GM21529 (cell line): Measurements from ENCODE around the gene ENAH.

ENCODE experiments used
- ATAC-seq: cut with Tn5 transposase; IDR thresholded peaks from one replicate; pipeline ENCODE4 v1.9.1; 2021; ENCODE audit not compliant: unreplicated experiment

The ENAH gene

GRCh38 chr1:225445639-225446594 lies 207.0 kb downstream of the ENAH start:
- no peak for ATAC-seq

DNA sequence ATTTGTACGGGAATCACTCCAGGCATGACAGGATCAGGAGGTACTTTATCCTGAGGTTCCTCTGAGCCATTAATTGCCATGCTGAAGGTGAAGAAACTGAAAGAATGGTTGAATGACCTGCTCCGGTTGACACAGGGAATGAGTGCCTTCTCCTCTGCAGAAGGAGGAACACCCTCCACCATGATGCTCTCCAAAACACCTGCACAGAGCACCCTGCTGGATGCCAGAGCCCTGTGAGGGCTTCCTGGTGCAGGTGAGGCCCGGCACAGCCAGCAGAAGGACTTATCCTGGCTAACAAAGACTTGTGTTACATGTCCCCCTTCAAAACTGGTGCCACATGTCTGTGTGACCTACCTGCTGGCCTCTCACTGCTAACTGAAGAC lies 210.8 kb downstream of the ENAH start:
- ATAC-seq: no peak

DNA sequence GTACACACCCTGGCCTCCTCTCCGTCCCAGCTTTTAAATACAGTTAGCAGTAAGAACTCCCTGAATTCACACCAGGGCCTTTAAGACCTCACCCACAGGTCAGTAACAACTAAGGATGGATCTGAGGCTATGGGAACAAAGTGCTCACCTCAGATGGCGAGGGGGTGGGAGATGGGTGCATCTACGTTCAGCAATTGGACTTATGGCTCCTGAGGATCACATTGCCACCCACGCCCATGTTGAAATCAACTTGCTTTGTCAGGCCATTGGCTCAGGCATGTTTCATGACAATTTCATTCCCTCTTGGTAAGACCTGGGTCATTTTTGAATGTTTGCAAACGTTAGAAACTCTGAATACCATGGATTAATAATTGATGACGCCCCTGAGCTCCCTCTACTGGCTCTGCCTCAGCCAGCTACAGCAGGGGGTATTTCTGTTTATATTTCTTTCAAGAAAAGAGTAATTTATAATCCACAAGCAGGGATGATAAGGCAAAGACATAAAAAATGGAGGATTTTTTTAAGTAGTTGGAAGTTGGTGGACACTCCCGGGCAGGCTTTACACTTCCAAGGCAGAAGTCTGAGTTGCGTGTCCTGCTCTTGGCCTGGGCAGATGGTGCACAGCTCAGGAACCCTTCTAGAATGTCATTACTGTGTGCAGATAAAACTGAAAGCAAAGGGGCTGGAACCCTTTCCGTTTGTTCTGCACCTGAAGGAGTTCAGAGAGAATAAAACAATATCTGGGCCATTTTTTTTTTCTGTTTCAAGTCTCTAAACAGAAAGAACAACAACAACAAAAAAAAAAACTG lies 211.4 kb downstream of the ENAH start:
- ATAC-seq: peak; percentile 28

- no peak for ATAC-seq
Observed at GRCh38 chr1:225440380-225441221, 212.3 kb downstream of the ENAH start.

- ATAC-seq: no peak
Observed at GRCh38 chr1:225437710-225438437, 215.0 kb downstream of the ENAH start.
